ENCODE measurements around the gene LYPLAL1.

- TF ChIP-seq POLR2A (IDR thresholded peaks at IDR 0.05) (no peak), CTCF (IDR thresholded peaks at IDR 0.05) (no peak)
Observed at GRCh38 chr1:219206350-219206749, 32.7 kb downstream of the LYPLAL1 start.
